T-helper 1 cell treated with Interleukin-12 subunit alpha and Interleukin-12 subunit beta and Interleukin-4 antibody, amounts not matched to agents 30 ng/mL and 1 ng/mL, for 36 hours (primary cell): ENCODE measurements around the gene ANXA3. TPM values are rescaled to one million over a fixed set of nuclear protein-coding genes. Genes with fewer than 3 reads are reported as not detected.
"Not testable (repeated sequence)": the region's sequence is repeated elsewhere in the genome, so short reads cannot be mapped to it uniquely, and the experiment has no call there.

ENCODE experiments used
- intact Hi-C: fragments of 100-400 bp; cut with micrococcal nuclease; formaldehyde crosslinking; loops from one replicate; pipeline ENCODE4 v1.15.1; 2024
- total RNA-seq: library from RNA; stranded (reverse); gene quantifications from 2 replicates; pipeline ENCODE4 v1.2.3, GENCODE V29; 2022

ANXA3 gene, protein sequence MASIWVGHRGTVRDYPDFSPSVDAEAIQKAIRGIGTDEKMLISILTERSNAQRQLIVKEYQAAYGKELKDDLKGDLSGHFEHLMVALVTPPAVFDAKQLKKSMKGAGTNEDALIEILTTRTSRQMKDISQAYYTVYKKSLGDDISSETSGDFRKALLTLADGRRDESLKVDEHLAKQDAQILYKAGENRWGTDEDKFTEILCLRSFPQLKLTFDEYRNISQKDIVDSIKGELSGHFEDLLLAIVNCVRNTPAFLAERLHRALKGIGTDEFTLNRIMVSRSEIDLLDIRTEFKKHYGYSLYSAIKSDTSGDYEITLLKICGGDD
- total RNA-seq: 30.9 and 32.8 TPM in 2 replicates

DNA sequence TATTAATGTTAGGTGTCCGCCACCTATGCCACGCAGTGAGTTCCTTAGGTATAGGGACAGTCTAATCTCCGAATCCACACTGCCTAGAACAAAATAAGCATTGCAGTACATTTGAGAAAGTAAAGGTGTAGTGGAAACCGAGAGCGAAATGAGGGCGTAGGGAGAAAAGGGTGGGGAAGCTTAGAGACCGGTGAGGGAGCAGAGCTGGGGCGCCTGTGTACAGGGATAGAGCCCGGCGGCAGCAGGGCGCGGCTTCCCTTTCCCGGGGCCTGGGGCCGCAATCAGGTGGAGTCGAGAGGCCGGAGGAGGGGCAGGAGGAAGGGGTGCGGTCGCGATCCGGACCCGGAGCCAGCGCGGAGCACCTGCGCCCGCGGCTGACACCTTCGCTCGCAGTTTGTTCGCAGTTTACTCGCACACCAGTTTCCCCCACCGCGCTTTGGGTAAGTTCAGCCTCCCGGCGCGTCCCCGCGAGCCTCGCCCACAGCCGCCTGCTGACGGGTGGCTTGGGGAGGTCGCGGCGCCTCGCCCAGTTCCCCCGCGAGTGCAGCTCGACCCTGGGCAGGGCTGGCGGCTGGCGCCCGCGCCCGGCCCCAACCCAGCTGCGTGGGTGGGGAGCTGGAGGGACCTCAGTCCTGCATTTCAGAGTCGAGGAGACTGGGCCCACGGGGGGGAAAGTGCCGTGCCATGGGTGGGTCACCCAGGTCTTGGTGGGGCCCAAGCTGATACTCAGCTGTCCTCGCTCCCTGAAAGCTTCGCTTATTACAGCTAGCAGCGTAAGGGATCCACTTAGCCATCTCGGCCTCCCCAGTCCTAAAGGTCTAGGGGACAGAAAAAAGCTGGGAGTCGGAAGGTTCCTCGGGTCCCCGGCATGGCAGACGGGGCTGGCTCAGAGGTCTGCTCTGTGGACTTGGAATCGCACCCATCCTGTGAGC, at the start of gene ANXA3:
ANXA3 (plus strand) TSS at position 351 of the 932 bp plus-strand sequence. CDS start 2,704 bp downstream, outside the sequence.
- intact Hi-C loops: loop anchor here (1.0 to 2.0 kb wide), 5 partner anchors 93 to 387 kb away; partner anchors contain the start of gene PAQR3

DNA sequence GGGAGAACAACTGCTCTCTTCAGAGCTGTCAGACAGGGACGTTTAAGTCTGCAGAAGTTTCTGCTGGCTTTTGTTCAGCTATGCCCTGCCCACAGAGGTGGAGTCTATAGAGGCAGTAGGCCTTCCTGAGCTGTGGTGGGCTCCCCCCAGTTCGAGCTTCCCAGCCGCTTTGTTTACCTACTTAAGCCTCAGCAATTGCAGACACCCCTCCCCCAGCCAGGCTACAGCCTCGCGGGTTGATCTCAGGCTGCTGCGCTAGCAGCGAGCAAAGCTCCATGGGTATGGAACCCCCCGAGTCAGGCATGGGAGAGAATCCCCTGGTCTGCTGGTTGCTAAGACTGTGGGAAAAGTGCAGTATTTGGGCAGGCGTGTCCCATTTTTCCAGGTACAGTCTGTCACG, 45.3 kb upstream of the ANXA3 start:
- intact Hi-C loops: not testable (repeated sequence)

DNA sequence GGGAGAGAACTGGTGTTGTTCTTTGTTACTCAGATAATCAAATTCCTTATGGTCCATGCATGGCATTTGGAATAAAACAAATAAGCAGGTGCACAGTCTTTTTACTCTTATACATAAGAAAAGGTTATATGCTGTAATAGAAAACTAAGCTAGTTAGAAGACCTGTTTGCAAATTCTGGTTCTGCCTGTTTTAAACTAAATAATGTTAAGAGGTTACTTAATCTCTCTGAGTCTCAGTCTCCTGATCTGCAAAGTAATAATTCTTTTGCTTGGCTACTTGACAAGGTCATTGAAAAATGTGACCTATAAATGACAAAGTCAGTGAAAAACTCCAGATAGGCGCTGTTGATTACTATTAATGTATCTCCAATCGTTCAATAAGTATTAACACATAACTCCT, 42.5 kb upstream of the ANXA3 start:
- intact Hi-C loops: no loop called here

DNA sequence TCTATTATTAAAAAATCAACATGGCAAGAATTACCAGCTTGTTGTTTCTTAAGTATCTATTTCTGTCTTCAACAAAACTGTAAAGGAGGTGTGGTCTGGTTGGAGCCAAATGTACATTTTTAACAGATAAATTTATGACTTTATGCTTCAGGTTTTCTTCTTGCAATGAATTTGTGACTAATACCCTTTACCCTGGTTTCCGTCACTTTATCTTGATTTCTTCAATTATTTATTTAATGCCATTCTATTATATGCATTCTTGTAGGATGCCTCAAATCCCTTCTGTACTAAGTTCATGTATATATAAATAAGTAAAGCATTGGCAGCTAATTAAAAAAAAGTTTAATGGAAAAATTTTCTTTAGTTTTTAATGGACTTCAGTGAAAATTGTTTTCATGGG, 41.5 kb upstream of the ANXA3 start:
- intact Hi-C loops: no loop called here

DNA sequence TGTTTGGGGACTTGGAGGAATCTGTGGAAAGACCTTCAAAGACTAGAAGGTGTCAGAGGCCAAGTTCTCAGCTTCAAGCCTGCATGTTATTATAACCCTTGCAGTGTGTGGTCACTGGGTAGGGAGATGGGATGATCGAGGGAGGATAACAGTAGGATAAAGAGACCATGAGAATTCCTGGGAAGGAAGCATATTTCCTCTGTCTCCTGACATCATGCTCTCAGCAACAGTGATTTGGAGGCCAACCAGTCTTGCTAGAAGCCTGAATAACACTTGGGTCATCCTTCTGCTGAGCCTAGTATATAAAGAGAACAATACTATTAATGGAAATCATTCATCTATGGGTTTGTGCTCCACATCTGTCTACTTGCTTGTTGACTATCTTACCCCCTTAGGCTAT, 40.9 kb upstream of the ANXA3 start:
- intact Hi-C loops: no loop called here

DNA sequence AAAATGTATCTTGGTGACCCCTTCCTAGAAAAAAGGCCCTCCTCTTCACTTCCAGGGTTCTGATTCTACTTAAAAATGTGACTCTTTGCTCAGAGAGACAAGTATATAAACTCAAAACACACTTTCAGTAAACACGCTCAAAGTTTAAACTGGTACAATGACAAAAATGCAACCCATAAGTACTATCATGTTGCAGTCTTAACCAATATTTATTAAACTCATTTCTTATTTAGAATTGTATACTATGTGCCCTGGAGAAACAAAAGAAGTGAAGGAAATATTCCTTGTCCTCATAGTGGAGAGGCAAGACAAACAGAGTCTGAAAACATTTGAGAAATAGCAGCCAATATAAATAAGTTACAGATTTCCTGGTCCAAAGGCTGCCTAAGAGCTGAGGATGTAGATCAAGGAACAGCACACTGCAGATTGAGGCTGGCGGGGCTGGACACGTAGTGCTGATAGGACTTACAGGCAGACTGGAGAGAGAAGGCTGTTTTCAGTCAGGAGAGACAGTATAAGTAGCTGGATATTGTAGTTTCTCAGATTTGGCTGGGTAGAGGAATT, 39.1 kb upstream of the ANXA3 start:
- intact Hi-C loops: no loop called here

DNA sequence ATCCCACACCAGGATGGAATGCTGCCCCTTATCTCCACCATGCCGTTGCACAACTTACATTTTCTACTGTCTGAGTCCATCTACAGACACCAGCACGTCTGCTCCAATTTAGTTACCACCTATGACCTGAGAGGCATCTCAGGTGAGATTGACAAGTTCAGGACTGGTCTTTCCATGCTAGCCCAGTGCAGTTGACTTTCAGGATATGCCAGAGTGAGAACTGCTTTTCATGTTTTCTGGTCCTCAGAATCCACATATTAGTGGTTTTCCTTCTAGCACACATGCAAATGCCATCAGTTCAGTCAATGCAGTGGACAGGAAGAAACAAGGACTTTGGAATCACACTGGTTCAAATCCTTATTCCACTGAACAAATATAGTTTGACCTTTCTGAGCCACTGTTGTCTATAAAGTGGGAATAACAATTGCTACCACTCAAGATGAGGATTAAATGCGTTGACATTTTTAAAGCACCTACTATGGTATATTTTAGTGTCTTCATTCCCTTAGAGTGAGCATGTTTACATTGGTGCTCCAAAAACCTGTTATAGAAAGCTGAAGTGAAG, 38.1 kb upstream of the ANXA3 start:
- intact Hi-C loops: no loop called here

DNA sequence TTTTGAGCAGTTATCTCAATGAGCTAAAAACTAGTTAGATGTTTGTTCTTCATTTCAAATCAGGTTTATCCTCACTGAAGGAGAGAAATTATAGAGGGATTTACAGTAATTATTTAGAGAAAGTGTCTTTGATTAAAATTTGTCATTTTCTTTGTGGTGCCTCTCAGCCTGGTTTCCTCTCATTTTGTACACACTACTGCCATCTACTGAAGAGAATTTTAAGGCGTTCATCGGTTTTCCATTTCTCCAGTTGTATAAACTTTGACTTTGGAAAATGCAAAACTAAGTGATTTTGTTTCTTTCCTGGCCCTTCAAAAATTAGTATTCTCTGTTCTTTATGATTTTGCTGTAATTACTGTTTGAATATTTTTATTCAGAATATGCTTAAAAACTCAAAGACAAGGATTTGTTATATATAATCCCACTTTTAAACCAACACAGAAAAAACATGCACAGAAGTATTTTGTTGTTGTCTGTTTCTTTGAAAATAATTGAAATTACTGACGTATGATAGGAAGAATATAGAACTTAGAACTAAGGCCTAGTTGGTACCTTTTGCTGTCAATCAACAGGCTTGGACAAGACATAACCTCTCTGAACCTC, 34.4 kb upstream of the ANXA3 start:
- intact Hi-C loops: loop anchor here (1.0 to 2.0 kb wide), 4 partner anchors 348 to 558 kb away; no protein-coding TSS in a partner anchor

DNA sequence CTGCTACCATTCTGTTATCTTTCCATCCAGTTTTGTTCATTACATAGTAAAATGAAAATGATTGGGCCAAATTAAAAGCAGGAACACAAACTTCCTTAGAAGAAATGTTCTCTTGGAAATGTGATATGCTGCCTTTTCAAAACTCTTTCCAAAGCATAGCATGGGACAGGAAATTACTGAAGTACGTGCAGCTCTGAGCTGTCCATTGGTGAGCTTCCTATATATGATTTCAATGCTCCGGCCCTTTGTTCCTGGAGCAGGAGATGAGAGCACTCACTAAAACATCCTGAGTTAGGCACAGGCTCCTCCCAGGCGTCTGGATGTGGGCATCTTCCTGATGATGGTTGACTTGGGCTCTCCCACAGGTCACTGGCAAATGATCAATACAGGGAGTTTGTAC, 33.0 kb upstream of the ANXA3 start:
- intact Hi-C loops: no loop called here

DNA sequence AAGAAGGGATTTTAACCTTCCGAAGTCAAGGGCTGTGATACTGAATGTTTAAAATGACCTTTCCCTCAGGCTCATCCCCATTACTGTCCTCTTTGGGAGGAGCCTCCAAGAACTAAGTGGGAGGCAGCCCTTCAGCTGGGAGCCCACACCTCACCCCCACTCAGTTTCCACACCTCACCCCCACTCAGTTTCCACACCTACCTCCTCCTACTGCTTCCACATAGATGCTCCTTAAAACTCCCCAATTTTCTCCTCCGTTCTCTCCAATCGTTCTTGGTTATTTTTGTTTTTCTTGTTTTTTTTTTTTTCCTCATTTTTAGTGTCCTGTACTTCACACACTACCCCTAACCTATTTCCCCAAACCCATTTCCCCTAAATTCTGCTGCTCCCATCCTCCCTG, 31.6 kb upstream of the ANXA3 start:
- intact Hi-C loops: no loop called here

DNA sequence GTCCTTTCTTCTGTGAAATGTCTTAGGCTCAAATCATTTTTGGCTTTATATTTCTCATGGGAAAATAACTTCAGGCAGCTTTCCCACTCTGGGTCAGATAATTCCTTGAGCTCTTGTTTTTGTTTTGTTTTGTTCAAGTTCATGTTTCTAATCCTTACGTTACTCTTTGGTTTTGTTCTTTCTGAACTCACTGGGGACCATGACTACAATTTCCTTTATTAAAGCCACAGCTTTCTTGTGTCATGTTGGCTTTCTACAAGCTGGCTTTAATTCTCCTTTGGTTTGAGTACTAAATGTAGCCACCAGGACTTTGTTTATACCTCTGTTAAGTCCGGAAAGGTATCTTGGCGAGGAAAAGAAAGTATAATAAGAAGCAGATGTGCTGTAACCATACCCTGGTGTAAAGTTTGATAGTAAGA, 30.8 kb upstream of the ANXA3 start:
- intact Hi-C loops: no loop called here

DNA sequence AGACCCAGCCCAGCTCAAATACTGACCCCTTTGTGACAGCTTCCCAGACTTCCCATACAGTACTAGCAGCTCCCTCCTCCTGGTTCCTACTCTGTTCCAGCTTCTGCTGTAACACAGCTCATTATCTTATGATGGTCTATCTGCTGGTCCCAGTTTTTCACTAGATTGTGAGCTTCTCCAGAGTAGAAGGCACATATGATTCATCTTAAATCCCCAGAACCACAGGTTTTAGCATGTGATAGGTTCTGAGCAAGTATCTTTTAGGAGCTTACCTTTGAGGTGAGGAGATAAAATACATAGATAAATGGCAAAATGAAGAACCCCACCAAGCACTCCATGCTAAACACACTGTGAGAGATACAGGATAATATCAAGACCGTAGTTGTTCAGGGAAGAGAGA, 27.6 kb upstream of the ANXA3 start:
- intact Hi-C loops: no loop called here

DNA sequence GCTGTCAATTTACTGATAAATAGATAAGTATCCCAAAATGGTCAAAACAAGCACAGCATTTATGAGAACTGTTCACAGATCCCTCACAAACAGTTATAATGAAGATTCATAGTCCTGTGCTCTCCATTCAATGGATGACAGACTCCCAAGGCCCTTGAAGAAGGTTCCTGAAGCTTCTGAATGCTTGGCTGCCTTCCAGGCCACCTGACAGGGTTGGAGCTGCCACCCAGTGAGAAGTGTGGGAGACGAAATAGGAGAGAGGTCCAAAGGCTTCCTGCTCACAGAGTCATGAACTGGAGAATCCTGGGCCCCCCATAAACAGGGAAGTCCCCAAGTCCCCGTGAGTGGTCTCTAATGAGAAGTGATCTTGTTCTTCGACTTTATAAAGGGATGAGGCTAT, 26.0 kb upstream of the ANXA3 start:
- intact Hi-C loops: no loop called here

DNA sequence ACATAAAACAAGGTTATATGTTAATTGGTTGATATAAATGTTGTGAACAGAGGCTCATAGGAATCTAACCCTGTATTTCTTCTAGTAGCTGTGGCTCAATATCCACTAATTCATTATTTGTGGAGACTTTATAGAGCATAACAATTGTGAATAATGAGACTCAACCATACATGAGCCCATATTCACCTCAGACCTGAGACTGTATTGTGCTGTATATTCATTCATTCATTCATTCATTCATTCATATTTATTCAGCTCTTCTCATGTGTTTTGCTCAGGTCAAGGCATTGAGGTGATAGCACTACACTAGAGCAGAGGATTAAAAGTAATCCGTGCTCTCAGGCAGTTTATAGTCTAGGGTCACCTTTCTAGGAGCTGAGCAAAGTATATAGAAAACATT, 24.5 kb upstream of the ANXA3 start:
- intact Hi-C loops: no loop called here

DNA sequence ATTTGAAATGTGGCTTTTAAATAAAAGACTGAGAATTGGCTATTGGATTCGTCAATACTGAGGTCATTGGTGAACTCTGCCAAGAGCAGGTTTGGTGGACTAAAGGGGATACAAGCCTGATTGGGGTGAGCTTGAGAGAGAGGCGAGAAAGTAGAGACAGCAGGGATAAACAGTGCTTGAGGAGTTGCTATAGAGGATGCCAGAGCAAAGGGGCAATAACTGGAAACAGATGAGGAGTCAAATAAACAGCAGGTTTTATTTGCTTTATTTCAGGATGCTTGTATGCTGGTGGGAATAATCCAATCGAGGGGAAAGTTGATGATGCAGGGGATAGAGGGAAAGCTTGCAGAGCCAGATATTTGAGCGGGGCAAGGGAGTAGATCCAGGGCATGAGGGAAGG, 24.0 kb upstream of the ANXA3 start:
- intact Hi-C loops: no loop called here

DNA sequence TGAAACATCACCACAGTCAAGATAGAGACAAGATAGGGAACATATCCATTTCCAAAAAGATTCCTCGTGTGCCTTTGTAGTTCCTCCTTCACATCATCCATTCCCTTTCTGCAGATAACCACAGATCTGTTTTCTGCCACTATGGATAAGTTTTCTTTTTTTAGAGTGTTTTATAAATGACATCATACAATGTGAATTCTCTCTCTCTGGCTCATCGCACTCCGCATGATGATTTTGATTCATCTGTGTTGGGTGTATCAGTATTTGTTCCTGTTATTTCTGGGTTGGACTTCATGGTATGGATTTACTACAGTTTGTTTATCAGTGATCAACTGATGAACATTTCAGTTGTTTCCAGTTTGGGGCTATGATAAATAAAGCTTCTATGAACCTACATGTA, 23.2 kb upstream of the ANXA3 start:
- intact Hi-C loops: no loop called here

DNA sequence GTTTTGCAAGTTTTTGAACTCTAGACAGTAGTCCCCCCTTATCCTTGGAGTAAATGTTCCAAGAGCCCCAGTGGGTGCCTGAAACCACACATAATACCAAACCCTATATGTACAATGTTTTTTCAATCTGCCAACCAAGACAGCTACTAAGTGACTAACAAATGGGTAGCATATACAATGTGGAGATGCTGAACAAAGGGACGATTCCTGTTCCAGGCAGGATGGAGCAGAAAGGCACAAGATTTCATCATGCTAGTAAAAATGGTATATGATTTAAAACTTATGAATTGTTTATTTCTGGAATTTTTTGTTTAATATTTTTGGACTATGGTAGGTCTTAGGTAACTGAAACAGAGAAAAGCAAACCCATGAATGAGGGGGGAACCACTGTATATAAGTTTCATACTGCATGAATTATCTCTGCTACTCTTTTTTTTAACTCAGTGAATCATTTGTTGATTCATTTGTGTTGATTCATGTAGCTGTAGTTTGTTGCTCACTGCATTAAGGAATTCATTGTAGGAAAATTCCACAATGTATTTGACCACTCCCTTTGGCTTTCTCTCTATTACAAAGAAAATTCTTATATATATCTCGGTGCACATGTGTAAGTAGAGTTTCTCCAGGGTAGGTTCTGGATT, 21.9 kb upstream of the ANXA3 start:
- intact Hi-C loops: no loop called here

DNA sequence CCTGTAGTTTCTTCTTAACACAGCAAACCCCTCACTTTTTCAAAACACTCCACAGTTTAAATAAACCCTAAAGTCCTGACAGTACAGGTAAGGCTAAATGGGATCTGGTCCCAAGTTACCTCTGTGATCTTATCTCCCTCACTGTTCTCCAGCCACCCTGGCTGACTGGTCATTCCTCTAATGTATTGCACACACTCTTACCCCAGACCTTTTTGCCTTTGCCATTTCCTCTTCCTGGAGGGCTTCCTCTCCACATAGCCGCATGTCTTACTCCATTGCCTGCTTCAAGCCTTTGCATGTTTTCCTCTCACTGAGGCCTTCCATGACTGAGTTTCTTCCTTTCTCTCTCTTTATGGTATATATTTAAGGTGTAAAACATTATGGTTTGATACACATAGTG, 19.5 kb upstream of the ANXA3 start:
- intact Hi-C loops: no loop called here

DNA sequence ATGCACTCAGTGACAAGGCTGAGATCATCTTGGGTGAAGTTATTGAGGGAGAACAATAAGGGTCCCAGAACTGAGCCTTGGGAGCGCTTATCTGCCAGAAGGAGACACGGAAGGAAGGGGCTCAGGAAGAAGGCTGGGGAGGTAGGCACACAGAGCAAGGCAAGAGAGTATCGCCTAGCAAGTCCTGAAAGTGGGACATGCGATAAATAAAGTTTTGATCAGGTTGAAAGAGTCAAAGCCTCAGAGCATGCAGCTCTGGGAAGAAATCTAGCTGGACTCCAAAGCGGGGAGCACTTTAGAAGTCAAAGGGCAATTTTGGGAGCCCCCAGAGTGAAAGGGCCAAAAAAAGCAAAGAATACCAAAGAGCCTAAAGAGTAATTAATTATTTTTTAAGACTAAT, 17.7 kb upstream of the ANXA3 start:
- intact Hi-C loops: no loop called here

DNA sequence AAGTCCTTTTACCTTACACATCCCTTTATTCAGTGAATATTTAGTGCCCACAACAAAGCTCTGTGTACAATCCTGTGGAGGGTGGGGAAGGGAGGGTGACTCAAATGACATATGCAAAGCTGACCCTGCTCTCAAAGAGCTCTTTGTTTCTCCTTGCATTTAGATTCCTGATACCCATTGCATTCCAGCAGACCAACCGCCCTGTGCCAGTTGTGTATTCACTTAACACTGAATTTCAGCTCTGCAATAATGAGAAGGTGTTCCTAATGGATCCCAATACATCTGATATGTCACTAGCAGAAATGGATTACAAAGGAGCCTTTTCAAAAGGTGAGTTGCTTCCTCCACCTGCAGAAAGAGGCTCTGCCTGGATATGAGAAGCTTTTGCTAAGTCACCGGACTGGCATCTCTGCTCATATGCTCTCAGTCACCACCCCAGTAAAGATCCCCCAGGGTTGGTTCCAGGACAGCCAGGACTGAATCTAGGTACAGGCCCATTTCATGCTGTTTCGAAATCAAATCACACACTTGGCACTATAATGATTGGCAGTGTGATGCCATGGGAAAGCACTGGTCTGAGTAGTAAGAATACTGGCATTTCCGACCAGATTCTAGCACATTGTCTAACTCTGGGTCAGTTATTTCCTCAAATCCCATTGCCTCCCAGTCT, 17.1 kb upstream of the ANXA3 start:
- intact Hi-C loops: no loop called here
